Stimulated activated CD4-positive, alpha-beta T cell treated with anti-CD3 and anti-CD28 coated beads, Interleukin-2, amount 100 ng/mL, for 4 hours (primary cell): ENCODE measurements around the gene DNAJC1.

Experiments used
- DNase-seq: peaks from one replicate; pipeline ENCODE4 v3.0.0-alpha.2; 2020; ENCODE audit warnings: low read depth

DNAJC1 gene

DNA sequence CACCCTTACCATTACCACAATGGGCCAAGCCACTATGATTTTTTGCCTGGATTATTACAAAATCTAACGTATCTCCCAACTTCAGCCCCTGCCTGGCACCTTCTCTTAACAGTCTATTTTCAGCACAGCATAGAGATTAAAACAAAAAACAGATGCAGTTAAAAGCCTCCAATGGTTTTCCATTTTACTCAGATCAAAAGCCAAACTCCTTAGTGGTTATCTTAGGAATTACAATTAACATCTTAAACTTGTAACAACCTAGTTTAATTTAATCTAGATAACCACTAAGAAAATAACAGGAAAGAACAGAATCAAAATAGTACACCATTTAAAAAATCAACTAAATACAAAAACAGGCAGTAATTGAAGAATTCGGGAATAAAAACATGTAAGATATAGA is 43.5 kb downstream of the DNAJC1 start:
- no peak for DNase-seq

DNA sequence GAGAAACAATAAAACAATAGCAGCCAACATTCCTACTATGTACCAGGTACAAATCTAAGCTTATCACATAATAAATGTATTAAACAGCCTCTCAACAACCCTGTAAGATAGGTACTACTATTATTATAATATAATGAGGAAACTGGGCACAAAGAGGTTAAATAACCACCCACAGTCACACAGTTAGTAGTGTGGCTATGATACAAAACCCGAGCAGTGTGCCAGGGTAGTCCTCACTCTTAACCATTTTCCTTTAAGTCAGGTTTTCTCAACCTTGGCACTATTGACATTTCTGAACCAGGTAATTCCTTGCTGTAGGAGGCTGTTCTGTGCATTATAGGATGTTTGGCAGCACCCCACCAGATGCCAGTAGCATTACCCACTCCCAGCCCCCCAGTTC is 48.8 kb downstream of the DNAJC1 start:
- no peak for DNase-seq

DNA sequence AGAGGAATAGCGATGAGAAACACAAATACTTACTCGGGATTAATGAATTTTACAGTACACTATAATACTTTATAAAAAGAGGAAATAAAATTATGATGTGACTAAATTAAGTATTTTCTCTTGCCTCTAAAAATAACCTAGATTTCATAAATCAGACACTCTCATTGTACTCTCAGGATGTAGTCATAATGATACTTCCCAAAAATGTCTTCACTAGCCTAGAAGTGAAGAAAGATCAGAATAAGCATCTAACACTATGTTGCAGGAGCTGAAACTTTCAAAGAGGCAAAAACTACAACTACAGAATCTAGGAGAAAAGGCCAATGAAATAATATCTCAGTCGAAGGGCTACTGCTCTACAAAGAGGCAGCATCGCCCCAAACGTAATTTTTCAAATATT is 49.4 kb downstream of the DNAJC1 start:
- DNase-seq, result no peak

DNA sequence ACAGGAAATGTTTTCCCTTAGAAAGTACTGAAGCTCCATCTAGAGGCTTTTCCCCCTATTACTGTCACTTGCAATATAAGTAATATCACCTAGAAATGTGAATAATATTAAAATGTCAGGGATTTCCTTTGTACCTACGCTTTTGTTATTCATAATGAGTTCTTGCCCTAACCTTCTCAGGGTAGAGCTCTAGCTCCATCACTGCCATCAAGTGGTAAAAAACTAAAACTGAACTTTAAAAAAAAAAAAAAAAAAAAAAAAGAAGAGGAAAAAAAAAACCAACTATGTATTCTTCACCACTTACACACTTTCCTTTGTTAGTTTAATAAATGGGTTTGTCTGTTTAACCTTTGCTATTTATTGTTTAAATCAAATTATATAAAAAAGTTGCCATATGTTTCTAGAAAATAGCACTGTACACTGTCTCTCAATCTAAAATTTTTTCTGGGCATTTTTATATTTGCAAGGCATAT is 49.9 kb downstream of the DNAJC1 start:
- no peak for DNase-seq

DNA sequence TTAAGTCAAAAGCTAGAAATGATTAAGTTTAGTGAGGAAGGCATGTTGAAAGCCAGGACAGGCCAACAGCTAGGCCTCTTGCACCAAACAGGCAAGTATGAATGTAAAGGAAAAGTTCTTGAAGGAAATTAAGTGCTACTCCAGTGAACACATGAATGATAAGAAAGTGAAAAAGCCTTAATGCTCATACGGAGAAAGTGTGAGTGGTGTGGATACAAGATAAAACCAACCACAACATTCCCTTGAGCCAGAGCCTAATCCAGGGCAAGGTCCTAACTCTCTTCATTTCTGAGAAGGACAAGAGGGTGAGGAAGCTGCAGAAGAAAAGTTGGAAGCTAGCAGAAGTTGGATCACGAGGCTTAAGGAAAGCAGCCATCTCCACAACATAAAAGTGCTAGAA is 53.0 kb downstream of the DNAJC1 start:
- no peak for DNase-seq

DNA sequence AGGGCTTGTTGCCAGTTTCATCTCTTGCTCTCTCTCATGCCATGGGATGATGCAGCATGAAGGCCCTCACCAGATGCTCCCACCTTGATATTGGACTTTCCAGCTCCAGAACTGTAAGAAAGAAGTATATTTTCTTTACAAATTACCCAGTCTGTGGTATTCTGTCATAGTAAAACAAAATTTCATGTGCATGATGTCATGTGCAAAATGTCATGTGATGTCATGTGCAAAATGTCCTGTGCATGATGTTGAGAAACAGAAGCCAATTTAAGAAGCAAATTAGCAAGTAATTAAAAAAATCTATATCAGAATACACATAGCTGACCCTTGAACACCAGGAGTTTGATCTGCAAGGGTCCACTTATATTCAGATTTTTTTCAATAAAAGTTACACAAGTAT is 56.6 kb downstream of the DNAJC1 start:
- DNase-seq, result no peak

DNA sequence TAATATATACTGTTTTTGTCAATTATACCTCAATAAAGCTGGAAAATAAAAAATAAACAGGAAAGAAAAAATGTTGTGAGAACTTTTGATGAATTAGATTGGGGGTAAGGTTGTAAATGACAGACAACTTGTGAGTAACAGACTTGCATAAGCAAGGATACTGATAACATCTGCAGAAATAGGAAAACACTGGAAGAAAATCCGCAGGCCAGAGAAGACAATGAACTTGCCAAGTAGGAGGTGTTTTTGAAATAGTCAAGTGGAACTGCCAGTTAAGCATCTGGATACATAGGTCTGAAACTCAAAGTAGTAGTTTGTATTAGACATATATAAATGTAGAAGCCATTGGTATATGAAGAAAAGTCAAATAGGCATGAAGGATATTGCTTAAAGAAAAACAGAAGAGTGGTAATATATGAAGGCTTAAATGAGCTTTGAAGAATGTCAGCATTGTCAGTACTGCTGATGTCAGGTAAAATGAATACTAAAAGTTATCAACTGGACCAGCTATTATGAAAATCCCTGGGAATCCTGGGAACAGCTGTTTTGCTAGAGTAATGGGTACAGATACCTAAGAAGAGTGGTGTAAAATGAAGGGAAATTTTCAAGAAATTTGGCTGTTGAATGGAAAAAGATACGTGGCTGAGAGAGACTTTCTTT is 58.7 kb downstream of the DNAJC1 start:
- DNase-seq, result no peak

DNA sequence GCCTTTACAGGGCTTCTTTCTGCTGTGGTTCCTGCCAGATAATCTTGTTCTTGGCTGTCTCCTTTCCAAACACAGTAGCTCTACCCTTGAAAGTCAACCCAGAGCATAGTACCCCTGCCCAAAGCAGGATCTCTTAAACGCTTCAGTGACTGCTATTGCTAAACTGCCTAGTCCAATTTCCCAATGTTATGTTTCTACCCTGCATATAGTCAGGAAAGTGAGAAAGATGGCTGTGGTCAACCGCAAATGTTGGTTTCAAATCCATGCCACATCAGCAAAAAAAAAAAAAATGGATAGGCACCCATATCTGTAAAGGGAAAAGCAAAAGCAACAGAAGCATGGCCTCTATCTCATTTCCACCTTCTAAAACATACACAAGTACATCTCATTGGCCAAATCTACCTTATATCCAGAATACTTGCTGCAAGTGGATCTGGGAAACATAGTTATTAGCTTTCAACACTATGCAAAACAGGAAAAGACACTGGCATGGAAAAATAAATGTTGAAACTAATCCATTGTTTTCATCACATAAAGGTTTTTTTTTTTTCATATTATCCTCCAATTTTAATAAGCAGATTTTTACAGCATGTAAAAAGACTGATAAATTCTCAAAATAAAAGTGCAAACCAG is 59.8 kb downstream of the DNAJC1 start:
- DNase-seq, result no peak

DNA sequence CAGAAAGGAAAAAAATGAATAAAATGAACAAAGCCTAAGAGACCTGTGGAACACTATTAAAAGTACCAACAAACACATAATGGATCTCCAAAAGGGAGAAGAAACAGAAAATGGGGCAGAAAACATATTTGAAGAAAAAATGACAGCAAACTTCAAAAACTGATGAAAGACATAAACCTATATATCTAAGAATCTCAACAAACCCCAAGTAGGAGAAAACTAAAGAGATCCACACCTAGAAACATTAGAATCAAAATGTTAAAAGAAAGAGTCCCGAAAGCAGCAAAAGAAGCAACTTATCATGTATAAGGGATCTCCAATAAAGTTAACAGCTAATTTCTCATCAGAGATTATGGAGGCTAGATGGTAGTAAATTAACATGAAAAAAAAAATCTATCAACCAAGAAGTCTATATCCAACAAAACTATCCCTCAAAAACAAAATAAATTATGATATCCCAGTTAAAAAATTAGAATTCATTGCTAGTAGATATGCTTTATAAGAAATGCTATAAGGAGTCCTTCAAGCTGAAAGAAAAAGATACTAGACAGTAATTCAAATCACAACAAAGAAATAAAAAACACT is 68.0 kb downstream of the DNAJC1 start:
- no peak for DNase-seq

DNA sequence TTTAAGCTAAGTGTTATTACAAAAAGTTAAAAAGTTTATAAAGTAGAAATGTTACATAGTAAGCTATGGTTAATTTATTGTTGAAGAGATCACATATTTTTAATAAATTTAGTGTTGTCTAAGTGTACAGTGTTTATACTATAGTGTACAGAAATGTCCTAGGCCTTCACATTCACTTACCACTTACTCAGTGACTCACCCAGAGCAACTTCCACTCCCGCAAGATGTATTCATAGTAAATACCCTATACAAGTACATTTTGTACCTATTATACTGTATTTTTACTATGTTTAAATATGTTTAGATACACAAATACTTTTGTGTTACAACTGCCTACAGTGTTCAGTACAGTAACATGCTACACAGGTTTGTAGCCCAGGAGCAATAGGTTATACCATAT is 69.2 kb downstream of the DNAJC1 start:
- no peak for DNase-seq

DNA sequence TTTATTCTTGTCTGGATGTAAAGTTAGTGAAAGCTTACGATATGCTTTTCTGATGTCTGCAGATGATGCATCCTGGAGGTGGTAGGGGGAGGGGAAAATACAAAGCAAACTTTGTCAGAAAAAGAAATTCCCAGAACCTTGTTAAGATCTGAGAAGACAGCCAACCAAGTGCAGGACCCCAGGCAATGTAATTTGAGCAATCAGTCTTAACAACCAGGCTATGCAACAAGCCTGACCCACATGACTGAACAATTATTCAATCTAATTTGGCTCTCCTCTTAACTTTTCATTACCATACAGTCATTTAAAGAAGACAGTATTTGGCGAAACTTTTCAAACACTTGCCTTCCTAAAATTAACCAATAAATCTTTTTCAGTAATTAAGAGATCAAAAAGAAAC is 74.5 kb downstream of the DNAJC1 start:
- DNase-seq, result no peak

DNA sequence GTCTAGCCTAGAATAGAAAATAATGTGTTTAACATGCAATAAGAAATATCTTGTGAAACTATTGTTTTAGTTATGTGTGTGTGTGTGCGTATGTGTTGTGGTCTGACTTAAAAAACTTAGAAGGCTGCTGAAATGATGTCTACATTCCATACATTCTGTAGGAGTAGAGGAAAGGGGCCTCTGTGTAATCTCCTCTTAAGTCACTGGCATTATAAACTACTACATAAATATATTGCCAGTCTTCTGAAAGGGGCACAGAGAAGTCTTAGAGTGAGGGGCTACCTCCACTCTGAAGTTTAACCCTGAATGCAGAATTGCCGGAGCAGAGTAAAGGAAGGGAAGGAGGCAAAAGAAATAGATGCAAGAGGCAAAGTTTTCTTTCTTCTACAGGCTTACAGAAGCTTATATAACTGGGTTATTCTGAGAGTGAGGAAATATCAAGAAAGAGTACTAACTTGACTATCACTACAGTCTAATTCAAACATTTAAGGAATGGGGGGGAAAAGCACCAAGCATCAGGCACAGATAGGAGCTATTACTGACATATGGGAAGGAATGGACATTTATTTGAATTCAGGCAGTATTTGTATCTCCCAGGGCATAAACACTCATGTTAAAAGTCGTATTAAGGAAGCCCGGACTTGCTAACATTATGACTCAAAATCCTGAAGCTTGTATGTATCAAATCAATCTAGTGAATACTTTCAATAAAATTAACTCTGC is 75.7 kb downstream of the DNAJC1 start:
- DNase-seq, result no peak

DNA sequence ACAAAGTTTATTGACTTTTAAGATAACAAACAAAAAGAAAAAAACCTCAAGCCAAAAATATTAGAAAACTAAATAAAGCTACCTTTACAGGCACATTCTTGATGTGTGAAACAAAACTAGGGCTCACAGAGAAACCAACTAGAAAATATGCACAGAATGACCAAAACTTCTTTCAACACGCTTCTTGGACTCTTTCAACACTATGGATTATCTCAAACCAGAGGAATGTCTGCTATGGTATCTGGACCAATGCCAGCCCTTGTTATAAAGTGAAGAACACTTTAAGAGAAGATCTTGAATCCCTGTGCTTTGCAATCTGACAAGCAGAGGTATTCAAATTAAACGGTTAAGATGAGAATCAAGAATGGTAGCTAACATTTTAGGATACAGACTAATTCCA is 76.6 kb downstream of the DNAJC1 start:
- DNase-seq, result no peak

DNA sequence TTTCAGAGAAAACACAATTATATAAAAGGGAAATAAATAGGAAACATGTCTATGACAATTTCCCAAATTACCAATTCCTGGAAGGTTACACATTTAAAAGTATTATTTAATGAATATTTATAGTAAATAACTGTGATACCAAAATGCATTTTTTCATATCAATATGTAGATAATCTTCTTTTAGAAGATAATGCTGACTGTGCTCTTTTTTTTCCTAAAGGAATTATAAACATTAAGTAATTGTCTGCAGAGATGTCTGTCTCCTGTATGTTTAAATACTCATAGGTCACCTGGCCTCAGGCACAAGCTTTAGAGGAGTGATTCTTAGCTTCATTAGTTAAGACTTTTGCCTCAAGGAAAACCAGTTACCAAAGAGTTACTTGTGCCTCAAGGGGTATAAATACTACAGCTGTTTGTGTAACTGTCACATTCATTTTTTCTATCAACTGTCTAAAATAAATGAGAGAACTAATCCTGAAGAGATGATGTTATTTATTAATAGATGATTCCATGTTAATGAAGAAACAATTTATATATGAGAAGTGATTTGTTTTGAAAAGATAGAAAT is 77.1 kb downstream of the DNAJC1 start:
- DNase-seq, result no peak

DNA sequence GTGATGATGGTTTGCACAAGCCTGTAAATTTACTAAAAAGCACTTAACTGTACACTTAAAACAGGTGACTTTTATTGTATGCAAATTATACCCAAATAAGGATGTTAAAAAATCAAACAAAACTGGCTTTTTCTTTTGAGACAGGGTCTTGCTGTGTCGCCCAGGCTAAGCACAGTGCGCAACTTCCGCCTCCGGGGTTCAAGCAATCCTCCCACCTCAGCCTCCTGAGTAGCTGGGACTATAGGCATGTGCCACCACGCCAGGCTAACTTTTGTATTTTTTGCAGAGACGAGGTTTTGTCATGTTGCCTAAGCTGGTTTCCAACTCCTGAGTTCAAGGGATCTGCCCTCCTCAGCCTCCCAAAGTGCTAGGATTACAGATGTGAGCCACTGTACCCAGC is 77.7 kb downstream of the DNAJC1 start:
- no peak for DNase-seq

DNA sequence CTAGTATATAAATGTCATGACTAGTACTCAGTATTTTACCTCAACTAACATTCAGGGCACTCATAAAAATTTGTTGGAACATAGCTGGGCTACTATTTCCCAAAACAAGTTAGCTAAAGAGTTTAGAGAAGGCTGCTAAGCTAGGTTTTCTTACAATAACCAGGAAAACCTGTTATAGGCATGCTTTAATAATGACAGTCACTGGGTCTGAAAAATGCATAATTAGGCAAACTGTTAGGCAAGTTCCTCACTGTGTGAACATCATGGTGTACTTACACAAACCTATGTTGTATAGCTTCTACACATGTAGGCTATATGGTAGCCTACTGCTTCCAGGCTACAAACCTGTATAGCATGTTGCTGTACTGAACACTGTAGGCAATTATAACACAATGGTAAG is 79.0 kb downstream of the DNAJC1 start:
- no peak for DNase-seq

DNA sequence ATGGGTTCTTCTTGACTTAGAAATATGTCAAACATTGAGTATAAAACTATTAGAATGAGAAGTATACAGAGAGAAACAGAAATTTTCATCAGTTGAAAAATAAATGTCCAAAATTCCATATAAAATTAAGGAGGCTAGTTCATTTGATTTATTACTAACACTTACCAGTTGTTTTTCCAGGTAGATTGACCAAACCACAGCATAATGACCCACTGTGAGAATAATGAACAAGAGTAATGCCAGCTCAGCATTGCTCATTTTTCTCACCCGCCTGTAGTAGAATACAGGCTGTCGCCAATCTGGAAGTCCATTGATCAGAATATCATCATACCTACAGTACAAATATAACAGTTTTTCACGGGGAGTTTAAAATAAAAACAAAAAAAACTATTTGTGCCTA is 82.9 kb downstream of the DNAJC1 start:
- DNase-seq, result no peak

DNA sequence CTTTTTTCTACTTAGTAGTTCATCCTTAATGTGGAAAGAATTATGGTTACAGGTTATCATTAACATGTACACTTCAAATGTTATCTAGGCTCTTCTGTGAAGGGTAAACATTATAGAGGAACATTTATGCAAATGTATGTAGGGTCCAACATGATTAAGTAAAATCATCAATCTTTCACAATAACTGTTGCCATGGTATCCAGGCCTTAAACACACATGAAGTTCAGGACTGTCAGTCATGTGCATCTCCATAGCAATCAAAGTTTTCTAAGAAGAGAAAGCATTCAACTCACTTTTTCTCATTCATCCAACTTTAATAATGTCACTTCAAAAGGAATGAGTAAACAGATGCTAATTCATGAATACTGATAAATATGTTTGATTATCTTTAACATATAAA is 83.6 kb downstream of the DNAJC1 start:
- no peak for DNase-seq

DNA sequence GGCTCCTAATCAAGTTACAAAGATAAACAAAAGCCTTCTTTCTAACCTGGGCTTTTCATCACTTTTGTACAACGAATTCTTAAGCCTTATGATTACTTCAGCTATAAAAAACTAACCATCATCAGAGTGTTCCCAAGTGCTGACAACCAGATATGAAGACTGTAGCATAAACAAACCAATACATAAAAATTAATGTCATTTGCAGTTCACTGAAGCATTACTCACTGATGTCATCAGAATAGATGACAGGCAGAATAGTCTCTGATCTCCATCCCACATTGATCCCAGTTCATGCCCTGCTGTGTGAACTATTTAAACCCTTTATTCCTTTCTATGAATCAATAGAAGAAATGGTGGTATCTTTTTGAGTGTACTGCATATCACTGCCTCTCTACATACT is 84.4 kb downstream of the DNAJC1 start:
- DNase-seq, result no peak

DNA sequence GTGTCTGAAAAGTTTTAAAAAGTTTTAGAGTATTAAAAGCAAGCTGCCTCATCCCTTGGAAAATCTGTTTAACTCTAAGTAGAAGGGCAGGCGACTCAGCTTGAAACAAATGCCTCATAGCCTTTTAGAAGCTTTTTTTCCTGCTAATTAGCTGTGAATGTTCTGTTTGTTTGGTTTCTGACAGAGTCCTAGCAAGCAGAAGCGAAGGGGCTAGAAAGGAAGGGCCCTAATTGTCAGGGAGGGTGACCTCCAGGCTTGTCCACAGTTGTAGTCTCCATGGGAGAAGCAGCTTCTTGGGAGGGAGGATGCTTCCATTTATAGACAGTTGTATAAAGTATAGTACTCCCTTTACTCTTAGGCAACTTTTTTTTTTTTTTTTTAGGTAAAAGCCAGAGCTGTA is 90.9 kb downstream of the DNAJC1 start:
- DNase-seq, result no peak

DNA sequence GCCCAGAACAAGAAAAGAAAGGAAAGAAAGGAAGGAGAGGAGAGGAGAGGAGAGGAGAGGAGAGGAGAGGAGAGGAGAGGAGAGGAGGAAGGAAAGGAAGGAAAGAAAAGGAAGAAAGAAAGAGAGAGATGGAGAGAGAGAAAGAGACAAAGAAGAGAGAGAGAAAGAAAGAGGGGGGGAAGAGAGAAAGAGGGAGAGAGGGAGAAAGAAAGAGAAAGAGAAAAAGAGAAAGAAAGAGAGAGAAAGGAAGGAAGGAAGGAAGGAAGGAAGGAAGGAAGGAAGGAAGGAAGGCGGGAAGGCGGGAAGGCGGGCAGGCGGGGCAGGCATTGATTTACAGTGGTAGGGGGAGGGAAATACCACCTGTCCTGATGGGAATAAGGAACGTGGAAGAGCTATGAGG is 92.7 kb downstream of the DNAJC1 start:
- DNase-seq, result no peak

DNA sequence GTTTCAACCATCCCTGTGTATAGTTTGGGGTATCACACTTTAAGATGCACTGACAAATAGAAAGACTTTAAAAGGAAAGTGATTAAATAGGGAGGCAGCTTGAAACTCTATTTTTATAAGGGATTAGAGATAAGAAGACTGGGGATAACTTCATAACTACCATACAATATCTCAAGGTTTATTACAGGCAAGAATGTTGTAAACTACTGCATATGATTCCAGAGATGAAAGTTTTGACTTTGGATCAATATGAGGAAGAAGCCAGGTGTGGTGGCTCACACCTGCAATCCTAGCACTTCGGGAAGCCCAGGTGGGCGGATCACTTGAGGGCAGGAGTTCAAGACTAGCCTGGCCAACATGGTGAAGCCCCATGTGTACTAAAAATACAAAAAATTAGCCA is 96.1 kb downstream of the DNAJC1 start:
- no peak for DNase-seq

DNA sequence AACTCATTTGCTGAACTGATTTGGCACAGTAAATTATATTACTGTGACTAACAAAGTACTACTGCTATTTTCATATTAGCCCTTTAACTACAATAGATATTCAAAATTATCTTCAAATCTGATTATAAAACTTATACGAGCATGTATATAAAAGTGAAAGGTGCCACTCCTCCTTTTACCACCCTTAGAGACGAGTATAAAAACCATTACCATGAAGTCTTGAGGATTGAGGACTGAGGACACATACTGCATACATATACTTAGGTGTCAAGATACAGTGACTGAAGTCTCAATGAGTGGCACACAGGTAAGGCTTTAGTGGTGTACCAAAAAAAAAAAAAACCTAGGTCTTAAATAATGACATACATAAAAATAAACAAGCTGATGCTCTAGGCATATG is 98.6 kb downstream of the DNAJC1 start:
- DNase-seq, result no peak
